NOMO-1 treated with DMSO at 0.1 percent for 48 hours (cell line): ENCODE results near the gene PFDN1.

Experiments
- DNase-seq: peaks from one replicate; lab custom pipeline; 2025; ENCODE audit not compliant: unreplicated experiment; lab: John Stamatoyannopoulos, UW

The PFDN1 gene

GRCh38 chr5:140240987-140241706, 61.8 kb downstream of the PFDN1 start:
- no peak for DNase-seq

GRCh38 chr5:140239939-140240700, 62.8 kb downstream of the PFDN1 start:
- DNase-seq, result peak; percentile 28

GRCh38 chr5:140239461-140239860, 63.4 kb downstream of the PFDN1 start:
- DNase-seq, result no peak

- DNase-seq, result no peak
Measured at GRCh38 chr5:140238756-140239155, 64.1 kb downstream of the PFDN1 start.

- DNase-seq, result no peak
Measured at GRCh38 chr5:140236891-140237598, 65.9 kb downstream of the PFDN1 start.

- peak; percentile 90 for DNase-seq
Measured at GRCh38 chr5:140235791-140236551, 66.9 kb downstream of the PFDN1 start.

- DNase-seq, result no peak
Measured at GRCh38 chr5:140234377-140234989, 68.4 kb downstream of the PFDN1 start.

- no peak for DNase-seq
Measured at GRCh38 chr5:140232731-140233130, 70.2 kb downstream of the PFDN1 start.

- no peak for DNase-seq
Measured at GRCh38 chr5:140230373-140230772, 72.5 kb downstream of the PFDN1 start.

- no peak for DNase-seq
Measured at GRCh38 chr5:140228364-140228837, 74.5 kb downstream of the PFDN1 start.

- DNase-seq, result no peak
Measured at GRCh38 chr5:140227046-140227445, 75.9 kb downstream of the PFDN1 start.

- DNase-seq, result no peak
Measured at GRCh38 chr5:140225396-140225795, 77.5 kb downstream of the PFDN1 start.

- no peak for DNase-seq
Measured at GRCh38 chr5:140224658-140225057, 78.2 kb downstream of the PFDN1 start.

- DNase-seq, result no peak
Measured at GRCh38 chr5:140223567-140223966, 79.3 kb downstream of the PFDN1 start.

GRCh38 chr5:140222416-140222815, 80.5 kb downstream of the PFDN1 start:
- DNase-seq, result no peak

- peak; percentile 36 for DNase-seq
Measured at GRCh38 chr5:140221697-140222223, 81.1 kb downstream of the PFDN1 start.

- no peak for DNase-seq
Measured at GRCh38 chr5:140220698-140221064, 82.2 kb downstream of the PFDN1 start.

- no peak for DNase-seq
Measured at GRCh38 chr5:140220032-140220697, 82.7 kb downstream of the PFDN1 start.

- no peak for DNase-seq
Measured at GRCh38 chr5:140219068-140219991, 83.6 kb downstream of the PFDN1 start.
